Measurements from ENCODE around the gene B3GNT4.
"Not testable (repeated sequence)": the region's sequence is repeated elsewhere in the genome, so short reads cannot be mapped to it uniquely, and the experiment has no call there.

The B3GNT4 gene

GRCh38 chr12:122225683-122226365 lies 22.3 kb downstream of the B3GNT4 start, which contains the start of gene DIABLO:
Gene DIABLO, minus strand, starts transcription at chr12:122226052. Its CDS starts 38 bp downstream, at chr12:122226014.
- DNase-seq: peak; percentile 95

- no peak for DNase-seq
These were observed 23.0 kb downstream of the B3GNT4 start for GRCh38 chr12:122226366-122227125.

GRCh38 chr12:122227341-122227740 lies 23.8 kb downstream of the B3GNT4 start:
- no peak for DNase-seq

- DNase-seq: no peak
These were observed 24.6 kb downstream of the B3GNT4 start for GRCh38 chr12:122228092-122228491.

- no peak for DNase-seq
These were observed 27.3 kb downstream of the B3GNT4 start for GRCh38 chr12:122230798-122231197.

GRCh38 chr12:122232691-122233090 lies 29.2 kb downstream of the B3GNT4 start:
- no peak for DNase-seq

GRCh38 chr12:122235741-122236140 lies 32.2 kb downstream of the B3GNT4 start:
- no peak for DNase-seq

- DNase-seq: no peak
These were observed 35.4 kb downstream of the B3GNT4 start for GRCh38 chr12:122238861-122239260.

GRCh38 chr12:122243965-122244364 lies 40.5 kb downstream of the B3GNT4 start:
- no peak for DNase-seq

GRCh38 chr12:122244565-122245371 lies 41.3 kb downstream of the B3GNT4 start:
- DNase-seq: no peak

GRCh38 chr12:122245553-122245952 lies 42.0 kb downstream of the B3GNT4 start:
- no peak for DNase-seq

- DNase-seq: peak; percentile 23
These were observed 46.5 kb downstream of the B3GNT4 start for GRCh38 chr12:122250047-122250446.

- no peak for DNase-seq
These were observed 47.0 kb downstream of the B3GNT4 start for GRCh38 chr12:122250536-122250935.

- DNase-seq: not testable (repeated sequence)
These were observed 55.0 kb downstream of the B3GNT4 start for GRCh38 chr12:122258462-122258861.

Data from NCI-H1694 (cell line).